Peyer's patch (tissue), 4 donors: ENCODE results near the gene TMC6. TPM values are rescaled to one million over a fixed set of nuclear protein-coding genes. Genes with fewer than 3 reads are reported as not detected.

Experiments used
- DNase-seq, 3 donors: peaks; one replicate each; pipeline ENCODE4 v3.0.0-alpha.2; 2017 to 2019
- H3K27ac ChIP-seq, 4 donors: fragments of 200-600 bp; sonication (generic); one replicate each; pipeline ENCODE4 v1.5.1; 2016 to 2019
- H3K27me3 ChIP-seq, 2 donors: fragments of 200-600 bp; sonication (generic); one replicate each; pipeline ENCODE4 v1.5.1; 2019
- H3K36me3 ChIP-seq, 3 donors: fragments of 200-600 bp; sonication (generic); one replicate each; pipeline ENCODE4 v1.5.1; 2016 to 2019
- H3K4me1 ChIP-seq, 4 donors: fragments of 200-600 bp; sonication (generic); one replicate each; pipeline ENCODE4 v1.5.1; 2016 to 2019
- H3K4me3 ChIP-seq, 4 donors: fragments of 200-600 bp; sonication (generic); 1 replicate in 3 of 4; 2 replicates in 1 of 4; pipeline ENCODE4 v1.5.1; 2016 to 2019; ENCODE audit warnings: mild to moderate bottlenecking in 1 of 4
- H3K9me3 ChIP-seq, 4 donors: fragments of 200-600 bp; sonication (generic); one replicate each; pipeline ENCODE4 v1.5.1; 2016 to 2019; ENCODE audit warnings: mild to moderate bottlenecking in 1 of 4
- POLR2A ChIP-seq, 2 donors: fragments of 450-650 bp; IDR thresholded peaks; one replicate each; pipeline ENCODE4 v1.5.1; 2017; ENCODE audit warnings: antibody characterized with exemption in 2 of 2, mild to moderate bottlenecking in 2 of 2, moderate library complexity in 2 of 2
- total RNA-seq, 4 donors: library from RNA; depleted of rRNA; stranded (reverse); fragments of >200 nt; gene quantifications; one replicate each; pipeline ENCODE4 v1.1.0, GENCODE V29; 2016
- TF ChIP-seq, protein P1 (sequence below), 6 experiments: fragments of 450-650 bp in 4 of 6; fragments of 200-600 bp in 2 of 6; sonication (generic) in 1 of 6; IDR thresholded peaks; one replicate each; pipeline ENCODE4 v1.5.1; 2017 to 2019; ENCODE audit warnings: antibody characterized with exemption in 6 of 6, mild to moderate bottlenecking in 3 of 6, moderate library complexity in 1 of 6

The TMC6 gene
- total RNA-seq, 4 donors from 2014 or later = 54.5 to 107 (median 94.9) TPM

DNA sequence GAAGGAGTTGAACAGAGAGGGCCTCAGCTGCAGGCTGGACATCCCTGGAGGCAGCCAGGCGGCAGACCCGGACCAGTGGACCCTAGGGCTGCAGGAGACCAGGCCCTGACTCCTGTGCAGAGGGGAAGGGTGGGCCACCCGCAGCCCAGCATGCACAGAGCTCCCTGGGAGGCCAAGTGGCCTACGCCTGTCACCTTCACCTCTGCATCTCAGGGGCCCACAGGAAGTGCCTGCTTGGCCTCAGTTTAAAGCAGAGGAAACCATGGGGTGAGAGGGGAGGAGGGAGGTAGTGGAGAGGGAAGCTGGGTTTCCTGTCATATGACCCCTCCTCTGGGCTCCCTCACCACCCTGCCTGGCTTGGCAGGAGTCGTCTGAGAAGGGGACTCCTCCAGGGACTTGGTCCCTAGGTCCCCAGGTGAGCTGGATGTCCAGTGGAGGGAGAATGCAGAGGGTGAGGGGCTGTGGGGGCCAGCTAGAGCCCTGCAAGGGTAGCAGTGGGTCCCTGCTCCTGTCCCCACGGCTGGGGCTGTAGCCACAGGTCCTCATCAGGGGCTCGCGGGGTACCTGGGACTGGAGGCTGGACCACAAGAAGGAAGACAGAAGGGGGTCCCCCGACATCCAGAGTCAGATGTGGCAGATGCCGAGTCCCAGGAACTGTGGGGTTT, 2.0 kb upstream of the TMC6 start, which contains the start of gene TMC8:
TSS of gene TMC8 (plus strand) at position 335 of the 665 bp plus-strand sequence. CDS start 818 bp downstream, outside the sequence.
- Histone ChIP-seq H3K4me1 (peaks cover 7 to 62% (median 51%) of the 10 kb centered on the region in 4 donors), H3K4me3 (peak within 1 kb of the TSS; percentile 46 to 97 (median 50)), H3K27me3 (no peaks in the 10 kb centered on the region), H3K9me3 (no peaks in the 10 kb centered on the region), H3K36me3 (peaks cover 0 to 7% (median 0%) of the 10 kb centered on the region in 3 donors), H3K27ac (peak within 1 kb of the TSS; percentile 84 to 99 (median 90))
- TF ChIP-seq, protein P1, sequence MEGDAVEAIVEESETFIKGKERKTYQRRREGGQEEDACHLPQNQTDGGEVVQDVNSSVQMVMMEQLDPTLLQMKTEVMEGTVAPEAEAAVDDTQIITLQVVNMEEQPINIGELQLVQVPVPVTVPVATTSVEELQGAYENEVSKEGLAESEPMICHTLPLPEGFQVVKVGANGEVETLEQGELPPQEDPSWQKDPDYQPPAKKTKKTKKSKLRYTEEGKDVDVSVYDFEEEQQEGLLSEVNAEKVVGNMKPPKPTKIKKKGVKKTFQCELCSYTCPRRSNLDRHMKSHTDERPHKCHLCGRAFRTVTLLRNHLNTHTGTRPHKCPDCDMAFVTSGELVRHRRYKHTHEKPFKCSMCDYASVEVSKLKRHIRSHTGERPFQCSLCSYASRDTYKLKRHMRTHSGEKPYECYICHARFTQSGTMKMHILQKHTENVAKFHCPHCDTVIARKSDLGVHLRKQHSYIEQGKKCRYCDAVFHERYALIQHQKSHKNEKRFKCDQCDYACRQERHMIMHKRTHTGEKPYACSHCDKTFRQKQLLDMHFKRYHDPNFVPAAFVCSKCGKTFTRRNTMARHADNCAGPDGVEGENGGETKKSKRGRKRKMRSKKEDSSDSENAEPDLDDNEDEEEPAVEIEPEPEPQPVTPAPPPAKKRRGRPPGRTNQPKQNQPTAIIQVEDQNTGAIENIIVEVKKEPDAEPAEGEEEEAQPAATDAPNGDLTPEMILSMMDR (IDR thresholded peaks at IDR 0.05) = no peak
- peak in 1 of 2 donors; percentile 26 for TF ChIP-seq POLR2A (IDR thresholded peaks at IDR 0.05)
- DNase-seq = peak in 2 of 3 donors; percentile 91 to 93

DNA sequence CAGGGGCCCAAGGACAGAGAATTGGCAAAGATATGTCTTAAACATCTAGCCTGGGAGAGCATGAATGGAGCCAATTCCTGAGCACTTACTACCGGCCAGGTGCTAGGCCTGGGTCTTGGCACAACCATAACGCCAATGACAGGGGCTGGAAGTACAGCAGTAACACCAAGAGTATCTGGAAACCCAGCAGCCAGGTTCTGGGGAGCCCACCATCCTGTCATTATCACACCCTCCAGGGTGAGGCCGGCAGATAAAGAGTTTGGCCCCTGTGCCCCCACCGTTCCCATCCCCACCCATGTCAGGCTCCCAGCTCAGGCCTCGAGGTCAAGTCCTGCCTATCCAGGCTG, 1.5 kb upstream of the TMC6 start:
- Histone ChIP-seq H3K27ac (peak overlapping the region; percentile 84 to 99 (median 90)), H3K4me3 (peak overlapping the region; percentile 46 to 97 (median 50)), H3K9me3 (no peaks in the 10 kb centered on the region), H3K4me1 (peaks cover 7 to 67% (median 56%) of the 10 kb centered on the region in 4 donors), H3K36me3 (peaks cover 0 to 11% (median 0%) of the 10 kb centered on the region in 3 donors), H3K27me3 (no peaks in the 10 kb centered on the region)
- TF ChIP-seq, protein P1 (IDR thresholded peaks at IDR 0.05) = no peak
- no peak for TF ChIP-seq POLR2A (IDR thresholded peaks at IDR 0.05)
- peak in 1 of 3 donors; percentile 38 for DNase-seq

DNA sequence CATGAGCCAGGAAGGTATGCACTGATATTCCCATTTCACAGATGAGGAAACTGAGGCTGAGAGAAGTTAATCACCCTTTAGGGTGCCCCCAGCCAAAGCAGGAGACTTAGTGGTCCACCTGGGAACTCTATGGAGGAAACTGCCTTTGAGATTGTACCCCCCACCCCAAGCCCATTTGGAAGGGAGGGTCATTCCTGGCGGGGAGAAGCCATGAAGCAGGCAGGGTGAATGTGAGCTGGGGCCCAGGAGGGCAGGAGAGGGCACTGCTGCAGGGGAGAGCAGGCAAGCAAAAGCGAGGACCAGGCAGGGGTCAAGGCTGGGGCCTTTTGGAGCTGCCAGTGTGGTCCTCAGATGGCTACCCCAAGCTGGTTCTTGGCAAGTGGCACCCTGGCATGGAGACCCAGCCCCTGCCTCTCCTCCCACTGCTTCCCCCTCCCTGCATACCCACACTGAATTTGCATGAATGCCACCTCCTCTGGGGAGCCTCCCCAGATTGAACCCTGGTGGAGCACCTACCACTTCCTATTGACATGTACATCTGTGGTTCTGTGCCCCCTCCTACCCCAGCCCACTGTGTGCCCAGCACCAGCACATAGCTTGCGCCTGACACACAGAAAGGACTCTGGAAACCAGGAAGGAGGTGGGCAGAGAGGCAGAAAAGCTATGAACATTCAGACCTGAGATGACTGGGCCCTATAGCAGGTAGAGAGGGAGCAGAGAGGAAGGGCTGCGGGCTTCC, 965 bp upstream of the TMC6 start:
- Histone ChIP-seq H3K4me3 (peak overlapping the region in 3 of 4 donors; percentile 59 to 97 (median 95)), H3K27ac (peak overlapping the region; percentile 84 to 99 (median 90)), H3K36me3 (peaks cover 0 to 15% (median 0%) of the 10 kb centered on the region in 3 donors), H3K27me3 (no peaks in the 10 kb centered on the region), H3K9me3 (no peaks in the 10 kb centered on the region), H3K4me1 (peaks cover 7 to 72% (median 62%) of the 10 kb centered on the region in 4 donors)
- DNase-seq = peak in 2 of 3 donors; percentile 79 to 81
- TF ChIP-seq POLR2A (IDR thresholded peaks at IDR 0.05) = no peak
- TF ChIP-seq, protein P1 (IDR thresholded peaks at IDR 0.05) = no peak

DNA sequence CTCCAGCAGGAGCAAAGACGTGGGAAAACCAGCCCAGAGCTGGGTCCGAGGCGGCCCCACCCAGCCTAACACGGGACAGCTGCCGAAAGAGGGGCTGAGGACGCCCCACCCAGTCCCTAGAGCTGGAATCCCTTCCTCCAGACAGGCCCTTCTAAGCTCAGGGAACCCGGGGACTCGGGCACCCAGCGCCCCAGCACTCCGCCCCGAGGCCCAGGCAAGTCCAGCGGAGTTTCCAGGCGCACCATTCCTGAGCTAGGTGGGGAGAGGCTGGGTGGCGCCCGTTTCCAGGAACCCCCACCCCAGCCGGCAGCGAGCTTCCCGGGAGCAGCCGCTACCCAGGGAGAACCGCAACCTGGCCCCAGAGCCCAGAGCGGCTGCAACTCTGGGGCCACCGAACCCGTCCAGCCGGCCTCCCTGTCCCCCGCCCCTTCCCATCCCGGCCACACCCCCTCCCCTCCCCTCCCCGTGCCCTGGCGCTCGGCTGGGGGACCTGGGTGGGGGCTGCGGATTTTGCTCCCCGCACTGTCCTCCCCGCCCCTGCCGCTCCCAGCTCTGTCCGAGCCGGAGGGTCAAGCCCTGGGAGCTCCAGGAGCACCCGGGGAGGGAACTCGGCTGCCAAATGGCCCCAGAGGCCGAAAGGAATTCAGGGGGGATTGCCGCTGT, 536 bp downstream of the TMC6 start:
- peaks cover 7 to 68% (median 60%) of the 10 kb centered on the region in 4 donors for H3K4me1 ChIP-seq
- no peaks in the 10 kb centered on the region for H3K9me3 ChIP-seq
- peak overlapping the region; percentile 59 to 97 (median 82) for H3K4me3 ChIP-seq
- DNase-seq = peak in 2 of 3 donors; percentile 62 to 77
- H3K27ac ChIP-seq = peak overlapping the region; percentile 84 to 99 (median 90)
- H3K27me3 ChIP-seq = no peaks in the 10 kb centered on the region
- peaks cover 0 to 29% (median 0%) of the 10 kb centered on the region in 3 donors for H3K36me3 ChIP-seq
- TF ChIP-seq POLR2A (IDR thresholded peaks at IDR 0.05) = peak in 1 of 2 donors; percentile 2
- TF ChIP-seq, protein P1 (IDR thresholded peaks at IDR 0.05) = no peak

DNA sequence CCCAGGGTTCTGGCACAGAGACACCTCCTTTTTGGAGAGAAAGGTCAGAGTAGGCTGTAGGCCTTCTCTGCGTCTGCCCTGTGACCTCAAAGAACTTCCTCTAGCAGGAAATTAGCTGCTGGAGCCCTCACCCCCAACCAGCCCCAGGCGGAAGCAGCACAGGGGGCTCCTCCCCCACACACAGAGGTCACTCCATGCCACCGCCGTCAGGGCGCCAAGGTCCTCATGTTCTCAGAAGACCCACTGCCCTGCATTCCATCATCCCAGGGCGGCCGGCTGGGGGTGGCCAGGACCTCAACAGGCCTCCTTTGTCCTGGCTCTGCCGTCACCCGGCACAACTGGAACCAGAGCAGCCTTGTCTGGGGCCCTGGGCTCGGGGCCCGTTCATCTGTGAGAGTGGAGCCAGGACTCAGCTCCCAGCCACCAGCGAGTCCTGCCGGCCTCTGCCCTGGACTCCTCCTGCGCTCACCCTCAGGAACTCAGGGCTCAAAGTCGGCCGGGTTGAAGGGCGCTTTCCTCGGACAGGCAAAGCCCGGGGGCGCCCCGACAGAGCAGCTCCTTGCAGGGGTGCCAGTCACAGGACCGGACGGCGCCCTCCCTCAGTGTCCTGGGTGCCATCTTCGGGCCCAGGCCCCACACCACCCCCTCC, 1.2 kb downstream of the TMC6 start:
- H3K27ac ChIP-seq = peak overlapping the region; percentile 84 to 99 (median 90)
- DNase-seq = peak; percentile 79 to 89 (median 82)
- H3K36me3 ChIP-seq = peaks cover 0 to 36% (median 0%) of the 10 kb centered on the region in 3 donors
- H3K4me3 ChIP-seq = peak overlapping the region; percentile 59 to 97 (median 82)
- TF ChIP-seq, protein P1 (IDR thresholded peaks at IDR 0.05) = no peak
- peak; percentile 31 to 57 for TF ChIP-seq POLR2A (IDR thresholded peaks at IDR 0.05)
- H3K9me3 ChIP-seq = no peaks in the 10 kb centered on the region
- no peaks in the 10 kb centered on the region for H3K27me3 ChIP-seq
- peaks cover 7 to 66% (median 59%) of the 10 kb centered on the region in 4 donors for H3K4me1 ChIP-seq
